HTR-8/SVneo (cell line): Measurements from ENCODE around the gene SMCHD1.
"Not testable (repeated sequence)": the region's sequence is repeated elsewhere in the genome, so short reads cannot be mapped to it uniquely, and the experiment has no call there.

Source experiments
- DNase-seq: peaks from one replicate; pipeline ENCODE4 v3.0.0; 2011; ENCODE audit warnings: low spot score, mixed read lengths; ENCODE audit not compliant: insufficient read length
- FAIRE-seq: peaks from 2 replicates; lab custom pipeline; 2011; peaks lifted over from hg19 to GRCh38; lab: Jason Lieb, UNC

SMCHD1 gene

GRCh38 chr18:2714140-2714539 lies 58.6 kb downstream of the SMCHD1 start:
- no peak for FAIRE-seq

GRCh38 chr18:2715990-2716389 lies 60.5 kb downstream of the SMCHD1 start:
- FAIRE-seq (no peak), DNase-seq (no peak)

More at GRCh38 chr18:2714140-2714539, 58.6 kb downstream of the SMCHD1 start:
- no peak for DNase-seq

GRCh38 chr18:2716394-2717326 lies 61.1 kb downstream of the SMCHD1 start:
- DNase-seq (no peak), FAIRE-seq (no peak)

- FAIRE-seq (no peak), DNase-seq (no peak)
These were observed 61.9 kb downstream of the SMCHD1 start for GRCh38 chr18:2717407-2717806.

GRCh38 chr18:2719040-2719439 lies 63.5 kb downstream of the SMCHD1 start:
- DNase-seq (no peak), FAIRE-seq (no peak)

GRCh38 chr18:2723207-2723606 lies 67.7 kb downstream of the SMCHD1 start:
- DNase-seq (no peak), FAIRE-seq (no peak)

- FAIRE-seq (no peak), DNase-seq (no peak)
These were observed 74.2 kb downstream of the SMCHD1 start for GRCh38 chr18:2729757-2730156.

- DNase-seq (no peak), FAIRE-seq (no peak)
These were observed 81.3 kb downstream of the SMCHD1 start for GRCh38 chr18:2736823-2737222.

- DNase-seq, FAIRE-seq: not testable (repeated sequence)
These were observed 84.6 kb downstream of the SMCHD1 start for GRCh38 chr18:2740082-2740481.

- DNase-seq (no peak), FAIRE-seq (no peak)
These were observed 90.7 kb downstream of the SMCHD1 start for GRCh38 chr18:2746274-2746673.

GRCh38 chr18:2758309-2758708 lies 102.8 kb downstream of the SMCHD1 start:
- DNase-seq = no peak
- no peak for FAIRE-seq

GRCh38 chr18:2774669-2775068 lies 119.1 kb downstream of the SMCHD1 start:
- DNase-seq (no peak), FAIRE-seq (no peak)

- DNase-seq (no peak), FAIRE-seq (no peak)
These were observed 121.1 kb downstream of the SMCHD1 start for GRCh38 chr18:2776601-2777000.

- FAIRE-seq (no peak), DNase-seq (no peak)
These were observed 121.7 kb downstream of the SMCHD1 start for GRCh38 chr18:2777241-2777640.

- DNase-seq (no peak), FAIRE-seq (peak; percentile 40)
These were observed 125.2 kb downstream of the SMCHD1 start for GRCh38 chr18:2780750-2781149.

GRCh38 chr18:2787225-2787624 lies 131.7 kb downstream of the SMCHD1 start:
- DNase-seq (no peak), FAIRE-seq (no peak)

GRCh38 chr18:2792395-2792794 lies 136.9 kb downstream of the SMCHD1 start:
- DNase-seq = no peak
- no peak for FAIRE-seq

- DNase-seq = no peak
These were observed 138.6 kb downstream of the SMCHD1 start for GRCh38 chr18:2794159-2794558.

GRCh38 chr18:2797951-2798350 lies 142.4 kb downstream of the SMCHD1 start:
- DNase-seq (no peak), FAIRE-seq (no peak)

More at GRCh38 chr18:2794159-2794558, 138.6 kb downstream of the SMCHD1 start:
- FAIRE-seq = no peak

GRCh38 chr18:2799369-2799768 lies 143.8 kb downstream of the SMCHD1 start:
- no peak for DNase-seq
- no peak for FAIRE-seq

GRCh38 chr18:2805970-2806943 lies 150.7 kb downstream of the SMCHD1 start:
- FAIRE-seq = no peak
- DNase-seq = no peak
